HG03439 (cell line): ENCODE results near the gene MRPL22.
A peak's percentile ranks its signal among the peaks of the same experiment; 100 is the strongest.
"Not testable (repeated sequence)": the region's sequence is repeated elsewhere in the genome, so short reads cannot be mapped to it uniquely, and the experiment has no call there.

Source experiments
- ATAC-seq: cut with Tn5 transposase; IDR thresholded peaks from one replicate; pipeline ENCODE4 v1.9.1; 2021; ENCODE audit warnings: mild to moderate bottlenecking, moderate library complexity; ENCODE audit not compliant: unreplicated experiment

Gene MRPL22

DNA sequence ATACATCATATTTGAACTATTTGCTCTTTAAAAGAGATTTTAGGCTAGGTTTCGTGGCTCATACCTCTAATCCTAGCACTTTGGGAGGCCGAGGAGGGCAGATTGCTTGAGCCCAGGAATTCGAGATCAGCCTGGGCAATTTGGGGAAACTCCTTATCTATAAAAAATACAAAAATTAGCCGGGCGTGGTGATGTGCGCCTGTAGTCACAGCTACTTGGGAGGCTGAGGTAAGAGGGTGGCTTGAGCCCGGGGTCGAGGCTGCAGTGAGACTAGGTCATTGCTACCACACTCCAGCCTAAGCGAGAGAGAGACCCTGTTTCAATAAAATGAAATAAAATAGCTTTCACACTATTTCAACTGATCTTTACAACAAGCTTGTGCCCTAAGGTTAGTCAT lies 500 bp upstream of the MRPL22 start:
- ATAC-seq: no peak

DNA sequence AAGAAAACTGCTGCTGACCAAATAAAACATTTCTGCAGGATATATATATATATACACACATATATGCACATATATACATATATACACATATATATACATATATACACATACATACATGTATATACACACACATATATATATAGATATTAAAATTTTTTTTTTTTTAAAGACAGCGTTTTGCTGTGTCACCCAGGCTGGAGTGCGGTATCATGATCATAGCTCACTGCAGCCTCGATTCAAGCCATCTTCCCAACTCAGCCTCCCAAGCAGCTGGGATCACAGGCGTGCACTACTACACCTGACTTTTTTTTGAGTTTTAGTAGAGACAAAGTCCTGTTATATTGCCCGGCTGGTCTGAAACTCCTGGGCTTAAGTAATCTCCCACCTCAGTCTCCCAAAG lies 2.7 kb downstream of the MRPL22 start:
- ATAC-seq: no peak

DNA sequence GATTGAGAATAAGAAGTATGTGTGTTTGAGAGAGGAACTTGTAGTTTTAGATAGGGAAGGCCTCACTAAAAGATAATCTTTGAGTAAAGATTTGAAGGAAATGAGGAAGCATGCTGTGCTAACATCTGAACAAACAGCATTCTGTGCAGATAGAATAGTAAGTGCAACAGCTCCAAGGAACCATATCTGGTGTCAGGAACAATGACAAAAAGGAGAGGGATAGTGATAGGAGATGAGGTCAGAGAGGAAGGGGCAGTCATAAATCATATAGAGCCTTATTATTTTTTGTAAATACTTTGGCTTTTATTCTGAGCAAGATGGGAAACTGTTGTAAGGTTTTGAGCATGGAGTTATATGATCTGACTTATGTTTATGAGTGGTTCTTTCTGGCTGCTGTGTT lies 3.8 kb downstream of the MRPL22 start:
- no peak for ATAC-seq

DNA sequence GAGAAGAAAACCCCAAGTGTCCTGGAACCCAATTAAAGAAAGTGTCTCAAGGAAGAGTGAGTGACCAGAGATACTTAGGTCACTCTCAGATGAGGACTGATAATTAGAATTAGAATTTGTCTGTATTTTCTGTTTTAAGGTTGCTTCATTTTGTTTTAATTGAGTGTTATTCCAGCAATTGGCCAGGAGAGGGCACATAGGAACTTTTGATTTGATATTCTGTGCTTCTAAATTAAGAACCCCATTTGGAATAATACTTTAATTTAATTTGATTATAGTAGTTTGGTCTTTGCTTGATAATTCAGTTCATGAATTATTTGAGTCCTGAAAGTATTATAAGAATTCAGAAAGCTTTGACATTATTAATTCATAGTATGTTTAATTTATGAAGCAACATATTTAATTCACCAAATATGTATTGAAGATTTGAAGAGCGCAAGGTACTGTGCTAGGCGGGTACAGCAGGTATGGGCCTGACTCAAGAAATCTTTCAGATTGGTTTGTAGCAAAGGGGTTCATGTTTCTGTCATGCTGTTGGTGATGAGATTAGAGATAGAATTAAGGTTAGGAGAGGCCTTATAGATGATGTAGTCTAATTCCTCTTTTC lies 4.9 kb downstream of the MRPL22 start:
- ATAC-seq: no peak

DNA sequence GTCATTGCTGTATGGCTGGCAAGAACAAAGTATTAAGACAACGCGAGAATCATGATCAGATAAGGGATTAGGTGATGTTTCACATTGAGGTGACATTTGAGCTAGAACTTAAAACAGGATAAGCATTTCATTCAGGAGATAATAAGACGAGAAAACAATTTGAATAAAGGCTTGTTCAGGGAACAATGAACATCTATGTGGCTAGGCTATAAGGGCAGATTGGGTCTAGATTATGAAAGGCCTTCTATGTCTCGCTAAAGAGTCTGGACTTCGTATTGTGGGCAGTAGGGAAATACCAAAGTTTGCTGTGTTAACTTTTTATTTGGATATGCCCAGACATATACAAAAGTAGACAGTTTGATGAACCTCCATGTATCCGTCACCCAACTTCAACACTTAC lies 6.9 kb downstream of the MRPL22 start:
- ATAC-seq: no peak

DNA sequence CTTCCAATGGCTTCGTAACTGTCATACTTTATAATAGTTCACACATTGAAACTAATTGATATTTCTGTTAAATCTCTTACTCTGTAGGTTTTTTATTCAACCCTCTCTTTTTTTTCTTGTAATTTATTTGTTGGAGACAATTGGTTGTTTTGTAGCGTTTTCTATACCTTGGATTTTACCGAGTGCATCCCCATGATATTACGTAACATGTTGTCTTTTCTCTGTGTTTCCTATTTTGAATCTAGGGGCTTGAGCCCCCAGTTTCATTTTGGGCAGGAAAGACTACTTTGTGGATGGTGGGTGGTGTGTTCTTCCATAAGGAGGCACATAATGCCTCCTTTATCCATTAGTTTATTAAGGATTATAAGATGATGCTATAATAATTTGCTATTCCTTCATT lies 7.4 kb downstream of the MRPL22 start:
- ATAC-seq: no peak

DNA sequence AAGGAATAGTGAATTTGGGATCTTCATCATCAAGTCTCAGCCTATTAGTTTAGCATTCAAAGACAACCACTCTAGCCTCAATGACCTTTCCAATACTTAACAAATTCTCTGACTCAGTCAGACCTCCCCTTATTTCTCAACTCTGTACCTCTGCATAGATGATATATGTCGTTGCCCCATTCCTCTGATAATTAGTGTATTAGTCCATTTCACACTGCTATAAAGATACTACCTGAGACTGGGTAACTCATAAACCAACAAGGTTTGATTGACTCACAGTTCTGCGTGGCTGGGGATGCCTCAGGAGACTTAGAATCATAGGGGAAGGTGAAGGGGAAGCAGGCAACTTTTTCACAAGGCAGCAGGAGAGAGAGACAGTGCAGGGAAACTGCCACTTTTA lies 8.9 kb downstream of the MRPL22 start:
- ATAC-seq: no peak

DNA sequence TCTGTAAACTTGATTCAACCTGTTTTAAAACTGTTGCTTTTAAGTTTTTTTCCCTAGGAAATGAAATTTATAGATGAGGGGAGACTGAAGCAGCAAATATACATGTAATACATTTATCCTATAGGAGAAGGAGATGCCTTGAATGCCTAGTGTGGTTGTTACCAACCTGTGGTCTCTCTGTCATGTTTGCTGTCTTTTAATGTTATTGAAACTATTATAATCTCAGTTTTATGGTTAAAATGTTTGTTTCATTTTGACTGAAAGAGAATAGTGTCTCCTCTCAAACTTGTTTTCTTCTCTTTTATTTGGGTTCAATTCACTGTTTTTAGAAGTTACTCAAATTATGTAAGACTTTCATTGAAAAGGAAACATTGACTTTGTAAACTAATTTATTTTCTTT lies 15.8 kb downstream of the MRPL22 start:
- no peak for ATAC-seq

DNA sequence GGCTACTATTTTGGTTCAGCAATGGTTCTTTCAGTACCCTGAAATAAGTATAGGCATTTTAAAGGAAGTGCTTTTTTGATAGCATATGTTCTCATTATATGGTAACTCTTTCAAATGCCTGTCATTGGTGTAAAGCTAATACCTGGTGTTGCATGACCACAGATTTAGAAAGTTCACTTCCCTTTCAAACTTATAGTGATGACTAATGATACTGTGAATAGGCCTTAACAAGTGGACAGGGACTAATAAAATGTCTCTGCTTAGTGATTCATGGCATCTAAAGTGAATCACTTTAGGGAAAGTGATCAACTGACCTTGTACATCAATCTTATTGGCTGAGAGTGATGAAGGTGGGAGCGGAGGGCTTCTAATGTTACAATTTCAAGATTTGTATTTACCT lies 21.6 kb downstream of the MRPL22 start:
- ATAC-seq: peak; percentile 87

DNA sequence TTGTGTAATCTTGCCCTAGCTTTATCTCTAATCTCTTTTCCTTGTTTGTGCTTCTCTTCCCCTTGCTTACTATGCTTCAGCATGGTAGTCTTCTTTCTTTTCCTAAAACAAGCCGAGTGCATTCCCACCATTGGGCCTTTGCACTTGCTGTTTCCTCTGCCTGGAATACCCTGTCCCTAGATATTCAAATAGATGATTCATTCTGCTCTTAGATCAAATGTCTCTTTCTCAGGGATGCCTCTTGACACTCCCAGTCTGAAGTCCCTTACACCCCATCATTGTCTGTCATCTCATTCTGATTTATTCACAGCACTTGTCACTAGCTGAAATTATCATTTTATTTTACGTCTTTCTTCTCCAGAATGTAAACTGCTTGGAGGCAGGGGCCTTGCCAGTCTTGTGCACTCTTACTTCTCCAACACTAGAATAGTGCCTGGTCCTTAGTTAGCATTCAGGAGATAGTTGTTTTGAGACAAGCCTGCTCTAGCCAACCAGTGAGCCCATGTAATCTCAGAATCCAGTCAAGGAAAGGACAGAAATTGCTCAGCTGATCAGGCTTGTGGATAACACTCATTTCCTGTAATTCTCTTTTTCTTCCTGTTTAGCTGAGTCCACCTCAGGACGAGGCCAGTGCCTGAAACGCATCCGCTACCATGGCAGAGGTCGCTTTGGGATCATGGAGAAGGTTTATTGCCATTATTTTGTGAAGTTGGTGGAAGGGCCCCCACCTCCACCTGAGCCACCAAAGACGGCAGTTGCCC lies 25.4 kb downstream of the MRPL22 start:
- no peak for ATAC-seq

DNA sequence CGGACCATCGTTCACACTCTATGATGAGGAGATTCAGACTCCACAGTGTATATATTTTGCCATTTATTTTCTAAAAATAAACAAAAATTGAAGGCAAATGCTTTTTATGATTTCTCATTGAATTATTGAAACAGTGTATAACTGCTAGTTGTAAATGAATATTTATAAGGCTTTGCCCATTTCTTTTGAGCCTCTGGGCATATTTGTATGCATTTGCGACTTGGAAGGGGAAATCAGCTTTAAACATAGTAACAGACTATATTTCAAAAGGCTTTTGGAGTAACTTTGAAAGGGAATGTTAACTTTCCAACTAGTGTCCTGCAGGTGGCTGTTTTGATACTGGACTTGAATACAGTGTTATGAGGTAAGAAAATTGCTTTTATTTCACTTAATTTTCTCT lies 26.0 kb downstream of the MRPL22 start:
- no peak for ATAC-seq

DNA sequence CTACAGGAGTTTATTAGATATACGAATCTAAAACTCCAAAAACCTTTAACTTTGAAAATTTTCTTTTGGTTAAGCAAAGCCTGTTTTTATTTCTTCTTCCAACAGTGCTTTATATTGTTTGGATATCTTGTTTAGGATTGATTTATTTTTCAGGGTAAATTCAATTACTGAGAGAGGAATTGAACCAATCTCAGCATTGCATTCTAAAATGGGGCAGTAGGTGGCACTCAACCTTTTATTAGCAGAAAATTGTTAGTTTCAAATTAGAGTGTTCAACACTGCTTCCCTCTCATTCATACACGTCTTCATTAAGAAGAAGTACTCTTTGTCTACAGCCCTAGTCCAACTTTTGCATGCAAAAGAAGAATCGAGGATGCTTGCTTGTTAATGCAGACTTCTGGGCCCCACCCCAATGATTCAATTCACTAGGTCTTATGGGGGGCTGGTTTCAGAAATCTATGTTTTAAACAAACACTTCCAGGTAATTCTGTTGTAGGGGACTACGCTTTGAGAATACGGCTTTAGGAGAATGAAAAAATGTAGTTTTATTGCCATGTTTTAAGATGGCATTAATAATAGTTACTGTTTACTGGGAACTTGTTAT lies 26.6 kb downstream of the MRPL22 start:
- no peak for ATAC-seq

DNA sequence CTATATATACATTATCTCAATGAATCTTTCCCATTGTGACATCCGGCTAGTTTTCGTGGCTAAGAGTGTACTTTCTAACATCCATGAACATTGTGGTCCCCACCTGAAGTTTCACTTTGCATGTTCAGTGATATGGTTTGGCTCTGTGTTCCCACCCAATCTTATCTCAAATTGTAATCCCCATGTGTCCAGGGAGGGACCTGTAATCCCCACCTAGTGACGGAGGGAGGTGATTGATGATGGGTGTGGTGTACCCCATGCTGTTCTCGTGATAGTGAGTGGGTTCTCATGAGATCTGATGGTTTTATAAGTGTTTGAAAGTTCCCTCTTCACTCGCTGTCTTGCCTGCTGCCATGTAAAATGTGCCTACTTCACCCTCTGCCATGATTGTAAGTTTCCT lies 28.1 kb downstream of the MRPL22 start:
- no peak for ATAC-seq

DNA sequence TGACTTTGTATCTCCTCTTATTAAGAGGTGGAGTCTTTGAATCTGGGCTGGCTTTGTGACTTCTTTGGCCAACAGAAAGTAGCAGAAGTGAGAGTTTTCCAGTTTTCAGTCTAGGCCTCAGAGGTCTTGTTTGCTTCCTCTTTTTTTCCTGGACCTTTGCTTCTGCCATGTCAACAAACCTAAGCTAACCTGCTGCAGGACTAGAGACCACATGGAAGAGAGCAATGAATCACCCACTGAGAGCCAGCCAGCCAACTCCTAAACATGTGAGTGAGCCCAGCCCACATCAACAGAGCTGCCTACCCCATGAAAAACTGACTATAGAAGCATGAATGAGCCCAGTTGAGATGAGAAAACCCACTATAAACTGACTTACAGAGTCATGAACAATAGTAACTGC lies 29.9 kb downstream of the MRPL22 start:
- ATAC-seq: no peak

DNA sequence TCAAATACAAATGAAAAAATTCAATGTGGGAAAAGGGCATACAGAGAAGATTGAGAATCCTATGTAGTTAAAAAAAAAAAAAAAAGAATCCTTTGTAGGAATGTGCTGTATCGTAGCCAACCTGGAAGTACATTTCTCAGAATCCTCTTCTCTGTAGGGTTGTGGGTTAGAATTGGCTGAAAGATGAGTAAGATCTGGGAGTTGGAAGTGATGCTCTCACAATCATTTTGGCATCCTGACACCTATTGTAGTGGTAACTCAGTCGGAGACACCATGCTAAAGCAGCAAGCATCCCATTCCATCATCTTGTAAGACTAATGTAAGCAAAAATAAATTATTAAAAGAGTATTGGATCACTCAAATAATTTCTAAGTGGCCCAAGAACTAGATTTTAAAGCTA lies 30.6 kb downstream of the MRPL22 start:
- no peak for ATAC-seq

DNA sequence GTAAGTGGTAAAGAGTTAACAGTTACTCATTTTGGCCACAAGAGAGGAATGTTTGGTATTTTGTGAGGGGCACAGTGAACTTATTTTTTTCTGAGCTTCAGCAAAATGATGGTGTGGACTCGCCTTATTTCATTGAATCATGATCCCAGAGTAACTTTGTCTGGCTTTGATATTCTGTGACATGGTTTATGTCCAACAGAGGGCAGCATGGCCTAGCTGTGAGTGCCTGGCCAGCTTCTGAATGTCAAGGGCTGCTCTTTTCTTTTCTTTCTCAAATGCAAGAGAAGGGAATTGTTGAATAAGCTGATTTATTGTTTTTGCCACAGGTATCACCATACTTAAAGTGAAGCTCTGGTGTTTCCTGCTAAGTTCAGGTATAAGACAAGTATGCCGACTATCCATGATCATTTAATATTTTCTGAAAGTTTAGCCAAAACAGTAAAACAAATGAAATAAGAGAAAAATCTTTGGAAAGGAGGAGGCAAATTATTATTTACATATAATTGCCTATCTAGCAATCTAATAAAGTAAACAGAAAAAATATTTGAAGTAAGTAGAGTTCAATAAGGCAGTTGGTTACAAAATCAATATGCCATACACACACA lies 31.7 kb downstream of the MRPL22 start:
- no peak for ATAC-seq

DNA sequence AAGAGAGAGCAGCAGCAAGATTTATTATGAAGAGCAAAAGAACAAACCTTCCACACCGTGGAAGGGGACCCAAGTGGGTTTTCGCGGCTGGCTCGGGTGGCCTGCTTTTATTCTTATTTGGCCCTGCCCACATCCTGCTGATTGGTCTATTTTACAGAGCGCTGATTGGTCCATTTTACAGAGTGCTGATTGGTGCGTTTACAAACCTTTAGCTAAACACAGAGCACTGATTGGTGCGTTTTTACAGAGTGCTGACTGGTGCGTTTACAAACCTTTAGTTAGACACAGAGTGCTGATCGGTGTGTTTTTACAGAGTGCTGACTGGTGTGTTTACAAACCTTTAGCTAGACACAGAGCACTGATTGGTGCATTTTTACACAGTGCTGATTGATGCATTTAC lies 35.2 kb downstream of the MRPL22 start:
- ATAC-seq: not testable (repeated sequence)

DNA sequence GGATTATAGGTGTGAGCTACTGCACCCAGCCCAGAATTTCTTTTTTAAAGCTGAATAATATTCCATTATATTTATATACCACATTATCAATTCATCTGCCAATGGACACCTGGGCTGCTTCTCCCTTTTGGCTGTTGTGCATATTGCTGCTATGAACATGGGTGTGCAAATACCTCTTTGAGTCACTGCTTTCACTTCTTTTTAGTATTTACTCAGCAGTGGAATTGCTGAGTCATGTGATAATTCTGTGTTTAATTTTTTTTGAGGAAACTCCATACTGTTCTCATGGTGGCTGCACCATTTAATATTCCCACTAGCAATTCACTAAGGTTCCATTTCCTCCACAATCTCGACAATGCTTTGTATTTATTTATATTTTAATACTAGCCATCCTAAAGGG lies 36.5 kb downstream of the MRPL22 start:
- no peak for ATAC-seq

DNA sequence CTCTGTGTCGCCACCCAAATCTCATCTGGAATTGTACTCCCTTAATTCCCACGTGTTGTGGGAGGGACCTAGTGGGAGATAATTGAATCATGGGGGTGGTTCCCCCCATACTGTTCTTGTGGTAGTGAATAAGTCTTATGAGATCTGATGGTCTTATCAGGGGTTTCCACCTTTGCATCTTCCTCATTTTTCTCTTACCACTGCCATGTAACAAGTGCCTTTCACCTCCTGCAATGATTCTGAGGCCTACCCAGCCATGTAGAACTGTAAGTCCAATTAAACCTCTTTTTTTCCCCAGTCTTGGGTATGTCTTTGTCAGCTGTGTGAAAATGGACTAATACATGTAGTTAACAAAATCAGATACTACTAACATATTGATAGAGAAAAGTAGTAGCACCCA lies 37.4 kb downstream of the MRPL22 start:
- not testable (repeated sequence) for ATAC-seq

DNA sequence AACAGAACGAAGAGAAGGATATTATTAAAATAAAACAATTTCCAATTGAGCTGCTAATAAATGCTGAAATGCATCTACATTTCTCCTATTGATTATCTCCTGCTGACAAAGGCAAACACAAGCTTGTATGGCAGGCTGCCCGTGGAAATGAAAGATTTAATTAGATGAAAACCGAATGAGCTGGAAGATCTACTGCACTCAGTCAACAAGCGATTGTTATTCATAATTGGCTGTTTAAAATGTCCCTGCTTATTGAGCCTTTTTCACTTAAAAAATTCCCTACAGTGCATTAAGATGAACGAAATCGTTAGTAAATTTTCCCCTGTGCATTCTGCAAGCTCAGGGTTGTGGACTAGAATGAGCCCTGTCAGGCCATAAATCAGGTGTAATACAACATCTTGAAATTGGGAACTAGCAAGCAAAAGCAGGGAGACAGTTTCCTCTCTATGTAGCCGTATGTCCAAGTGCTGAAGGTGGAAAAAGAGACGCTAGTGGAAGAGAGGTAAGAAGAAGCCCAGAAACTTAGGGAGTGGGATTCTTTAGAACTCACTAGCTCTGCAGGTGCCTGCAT lies 44.2 kb downstream of the MRPL22 start:
- no peak for ATAC-seq

DNA sequence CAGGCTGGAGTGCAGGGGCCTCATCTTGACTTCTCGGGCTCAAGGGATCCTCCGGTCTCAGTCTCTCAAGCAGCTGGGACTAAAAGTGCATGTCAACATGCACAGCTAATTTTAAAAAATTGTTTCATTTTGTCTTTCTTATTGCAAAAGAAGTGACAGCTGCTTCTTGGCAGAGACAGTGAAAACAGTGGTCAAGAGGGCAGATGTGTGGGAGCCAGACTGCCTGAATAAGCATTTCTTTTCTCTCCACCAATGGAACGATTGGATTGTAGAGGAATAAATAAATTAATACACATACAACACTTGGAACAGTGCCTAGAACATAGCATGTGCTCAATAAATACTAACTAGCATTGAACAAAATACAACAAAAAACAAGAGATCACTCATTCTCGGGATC lies 45.3 kb downstream of the MRPL22 start:
- ATAC-seq: no peak

DNA sequence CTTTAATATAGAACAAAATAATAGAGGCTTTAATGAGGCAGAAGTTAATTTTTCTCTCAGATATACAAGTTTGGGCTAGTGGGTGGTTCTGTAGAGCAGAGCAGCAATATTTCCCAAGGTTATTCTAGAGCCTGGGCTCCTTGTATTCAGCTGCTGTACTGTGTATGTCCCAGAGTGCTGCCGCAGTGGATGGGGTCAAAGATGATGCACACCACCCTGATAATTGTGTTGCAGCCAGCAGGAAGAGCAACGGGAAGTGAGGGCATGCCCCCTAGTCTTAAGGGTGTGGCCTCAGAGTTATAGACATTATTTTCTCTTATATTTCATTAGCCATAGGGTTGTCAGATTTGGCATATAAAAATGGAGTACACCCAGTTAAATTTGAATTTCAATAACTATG lies 48.8 kb downstream of the MRPL22 start:
- no peak for ATAC-seq
